Astrocyte (in vitro differentiated cells and primary cell): Measurements from ENCODE around the gene CRHR2. TPM values are rescaled to one million over a fixed set of nuclear protein-coding genes. Genes with fewer than 3 reads are reported as not detected.

ENCODE experiments used
- DNase-seq: peaks from one replicate; pipeline ENCODE4 v3.0.0-alpha.2; 2010; ENCODE audit warnings: low read depth
- FAIRE-seq: peaks from 2 replicates; lab custom pipeline; 2011; peaks lifted over from hg19 to GRCh38; lab: Jason Lieb, UNC
- H2AFZ ChIP-seq: 2 replicates; pipeline ENCODE4 v1.6.0; 2012; ENCODE audit warnings: low read depth, low read length, inconsistent platforms
- H3K27ac ChIP-seq: 2 replicates; pipeline ENCODE4 v1.5.1; 2011; ENCODE audit warnings: low read depth, low read length, inconsistent platforms
- H3K27me3 ChIP-seq: 2 replicates; pipeline ENCODE4 v1.6.0; 2011; ENCODE audit warnings: low read length, inconsistent platforms; ENCODE audit not compliant: insufficient read depth
- H3K36me3 ChIP-seq: 2 replicates; pipeline ENCODE4 v1.5.1; 2011; ENCODE audit warnings: low read length, inconsistent platforms; ENCODE audit not compliant: insufficient read depth
- H3K4me1 ChIP-seq: 2 replicates; pipeline ENCODE4 v1.5.1; 2011; ENCODE audit warnings: low read length, inconsistent platforms; ENCODE audit not compliant: insufficient read depth
- H3K4me2 ChIP-seq: 2 replicates; pipeline ENCODE4 v1.6.0; 2012; ENCODE audit warnings: low read length, inconsistent platforms
- H3K4me3 ChIP-seq: 2 replicates; pipeline ENCODE4 v1.5.1; 2011; ENCODE audit warnings: low read depth, mild to moderate bottlenecking, low read length, inconsistent platforms; ENCODE audit not compliant: insufficient read depth
- H3K79me2 ChIP-seq: 2 replicates; pipeline ENCODE4 v1.6.0; 2012; ENCODE audit warnings: mild to moderate bottlenecking, low read length, inconsistent platforms; ENCODE audit not compliant: insufficient read depth
- H3K9ac ChIP-seq: 2 replicates; pipeline ENCODE4 v1.6.0; 2012; ENCODE audit warnings: mild to moderate bottlenecking, low read length, inconsistent platforms
- H3K9me3 ChIP-seq: 2 replicates; pipeline ENCODE4 v1.5.1; 2012; ENCODE audit warnings: low read depth, mild to moderate bottlenecking, low read length, inconsistent platforms; ENCODE audit not compliant: insufficient read depth
- H4K20me1 ChIP-seq: 2 replicates; pipeline ENCODE4 v1.6.0; 2012; ENCODE audit warnings: low read length, inconsistent platforms; ENCODE audit not compliant: insufficient read depth
- H3K27ac Mint-ChIP-seq: one replicate; pipeline ENCODE4 v1.8.0; 2021; ENCODE audit warnings: mild to moderate bottlenecking, mixed read lengths; ENCODE audit not compliant: unreplicated experiment
- H3K27me3 Mint-ChIP-seq: one replicate; pipeline ENCODE4 v1.8.0; 2021; ENCODE audit warnings: low read depth, mixed read lengths; ENCODE audit not compliant: unreplicated experiment
- H3K36me3 Mint-ChIP-seq: one replicate; pipeline ENCODE4 v1.8.0; 2021; ENCODE audit warnings: low read depth, mixed read lengths; ENCODE audit not compliant: unreplicated experiment
- H3K4me1 Mint-ChIP-seq: one replicate; pipeline ENCODE4 v1.8.0; 2021; ENCODE audit warnings: low read depth, mixed read lengths; ENCODE audit not compliant: unreplicated experiment
- H3K4me3 Mint-ChIP-seq: one replicate; pipeline ENCODE4 v1.8.0; 2021; ENCODE audit warnings: mild to moderate bottlenecking, moderate library complexity, mixed read lengths; ENCODE audit not compliant: unreplicated experiment
- H3K9me3 Mint-ChIP-seq: one replicate; pipeline ENCODE4 v1.8.0; 2021; ENCODE audit warnings: mild to moderate bottlenecking, mixed read lengths; ENCODE audit not compliant: unreplicated experiment
- EZH2 ChIP-seq: IDR thresholded peaks from 2 replicates; pipeline ENCODE4 v1.6.1; 2012; ENCODE audit warnings: mild to moderate bottlenecking, low read length, inconsistent platforms; ENCODE audit not compliant: insufficient read depth
- total RNA-seq: library from RNA; stranded (reverse); gene quantifications from 2 replicates; pipeline ENCODE4 v1.2.1, GENCODE V29; 2021
- TF ChIP-seq, protein P1 (sequence below): IDR thresholded peaks from 2 replicates; pipeline ENCODE4 v1.5.1; 2011; ENCODE audit warnings: low read depth, mild to moderate bottlenecking, inconsistent platforms, low read length, moderate library complexity; ENCODE audit not compliant: insufficient read depth

Gene CRHR2
- total RNA-seq, 1 donor from 2014 or later = not detected

DNA sequence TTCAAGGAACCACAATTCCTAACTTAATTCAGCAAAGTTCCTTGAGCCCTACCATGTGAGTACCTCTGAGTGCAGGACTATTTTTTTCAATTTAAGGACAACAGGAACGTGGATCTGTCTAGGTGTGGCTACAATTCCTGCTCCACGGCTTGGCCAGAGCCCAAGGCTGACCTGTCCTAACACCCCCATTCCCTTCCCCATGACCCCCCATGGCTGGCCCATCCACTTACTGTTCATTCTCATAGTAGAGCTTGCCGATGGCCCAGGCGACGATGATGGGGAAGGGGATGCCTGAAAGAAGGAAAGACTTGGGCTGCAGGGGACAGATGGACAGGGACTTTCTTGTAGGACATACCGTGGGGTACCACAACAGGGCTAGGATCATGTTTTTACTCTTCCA, 20.3 kb downstream of the CRHR2 start:
- DNase-seq (no peak), FAIRE-seq (no peak)
- Histone ChIP-seq H3K4me3 (no peak overlapping the region), H3K9ac (no peak overlapping the region), H3K9me3 (no peaks in the 10 kb centered on the region), H3K27ac (no peak overlapping the region), H3K36me3 (no peaks in the 10 kb centered on the region), H3K27me3 (no peaks in the 10 kb centered on the region), H3K4me1 (no peaks in the 10 kb centered on the region), H3K4me2 (no peak overlapping the region), H3K79me2 (no peaks in the 10 kb centered on the region), H4K20me1 (no peaks in the 10 kb centered on the region), H2AFZ (no peak overlapping the region)
- Mint-ChIP-seq H3K27ac (no peak overlapping the region), H3K27me3 (peaks cover 36% of the 10 kb centered on the region), H3K36me3 (no peaks in the 10 kb centered on the region), H3K4me1 (peaks cover 6% of the 10 kb centered on the region), H3K9me3 (no peaks in the 10 kb centered on the region), H3K4me3 (no peak overlapping the region)
- TF ChIP-seq EZH2 = no peak
- TF ChIP-seq, protein P1, sequence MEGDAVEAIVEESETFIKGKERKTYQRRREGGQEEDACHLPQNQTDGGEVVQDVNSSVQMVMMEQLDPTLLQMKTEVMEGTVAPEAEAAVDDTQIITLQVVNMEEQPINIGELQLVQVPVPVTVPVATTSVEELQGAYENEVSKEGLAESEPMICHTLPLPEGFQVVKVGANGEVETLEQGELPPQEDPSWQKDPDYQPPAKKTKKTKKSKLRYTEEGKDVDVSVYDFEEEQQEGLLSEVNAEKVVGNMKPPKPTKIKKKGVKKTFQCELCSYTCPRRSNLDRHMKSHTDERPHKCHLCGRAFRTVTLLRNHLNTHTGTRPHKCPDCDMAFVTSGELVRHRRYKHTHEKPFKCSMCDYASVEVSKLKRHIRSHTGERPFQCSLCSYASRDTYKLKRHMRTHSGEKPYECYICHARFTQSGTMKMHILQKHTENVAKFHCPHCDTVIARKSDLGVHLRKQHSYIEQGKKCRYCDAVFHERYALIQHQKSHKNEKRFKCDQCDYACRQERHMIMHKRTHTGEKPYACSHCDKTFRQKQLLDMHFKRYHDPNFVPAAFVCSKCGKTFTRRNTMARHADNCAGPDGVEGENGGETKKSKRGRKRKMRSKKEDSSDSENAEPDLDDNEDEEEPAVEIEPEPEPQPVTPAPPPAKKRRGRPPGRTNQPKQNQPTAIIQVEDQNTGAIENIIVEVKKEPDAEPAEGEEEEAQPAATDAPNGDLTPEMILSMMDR = no peak

DNA sequence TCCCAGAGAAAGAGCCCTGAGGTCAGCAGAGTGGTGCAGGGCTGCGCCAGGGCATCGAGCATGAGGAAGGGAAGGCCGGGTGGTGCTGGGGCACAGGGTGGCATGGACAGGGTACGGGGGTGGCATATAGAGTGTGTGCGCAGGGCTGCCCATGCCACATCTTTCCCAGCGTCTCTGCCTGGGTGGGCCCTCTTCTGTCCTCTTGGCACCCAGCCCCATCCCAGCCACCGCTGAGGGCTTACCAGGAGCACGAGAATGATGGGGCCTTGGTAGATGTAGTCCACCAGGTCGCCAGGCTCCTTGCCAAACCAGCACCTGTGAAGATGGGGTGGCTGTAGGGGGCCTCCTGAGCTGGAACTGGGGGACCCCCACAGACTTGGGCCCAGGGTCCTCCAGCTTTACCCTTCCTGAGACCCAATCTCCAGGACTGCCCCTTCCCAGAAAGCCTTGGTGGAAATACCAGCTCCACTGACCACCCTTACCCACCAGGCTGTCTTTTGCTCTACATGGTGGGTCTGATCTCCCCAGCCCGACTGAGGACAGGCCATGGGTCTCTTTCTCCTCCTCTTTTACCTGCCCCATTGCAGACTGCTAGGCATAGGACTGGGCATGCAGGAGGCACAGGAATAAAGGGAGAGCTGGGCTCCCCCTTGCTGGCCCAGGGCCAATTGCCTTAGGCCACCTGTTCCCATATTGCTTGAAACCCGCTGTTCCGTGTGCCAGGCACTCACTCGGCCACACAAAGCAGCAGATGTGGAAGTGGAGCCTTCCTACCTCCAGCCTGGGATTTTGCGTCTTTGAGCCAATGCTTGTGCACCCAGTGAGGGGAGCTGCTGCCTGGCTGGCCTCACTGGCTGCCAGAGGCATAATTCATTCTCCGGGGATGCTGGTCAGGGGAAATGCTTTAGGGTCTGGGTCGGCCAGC, 21.7 kb downstream of the CRHR2 start:
- Histone ChIP-seq H3K36me3 (no peaks in the 10 kb centered on the region), H3K27ac (no peak overlapping the region), H3K4me2 (no peak overlapping the region), H2AFZ (no peak overlapping the region), H3K4me1 (no peaks in the 10 kb centered on the region), H3K4me3 (no peak overlapping the region), H3K9me3 (no peaks in the 10 kb centered on the region), H3K27me3 (no peaks in the 10 kb centered on the region), H3K79me2 (no peaks in the 10 kb centered on the region), H3K9ac (no peak overlapping the region), H4K20me1 (no peaks in the 10 kb centered on the region)
- H3K27ac Mint-ChIP-seq = no peak overlapping the region
- no peak for DNase-seq
- TF ChIP-seq, protein P1 = no peak
- no peak for TF ChIP-seq EZH2
- no peak for FAIRE-seq
- H3K36me3 Mint-ChIP-seq = no peaks in the 10 kb centered on the region
- H3K9me3 Mint-ChIP-seq = no peaks in the 10 kb centered on the region
- H3K4me3 Mint-ChIP-seq = no peak overlapping the region
- peaks cover 32% of the 10 kb centered on the region for H3K27me3 Mint-ChIP-seq
- peaks cover 6% of the 10 kb centered on the region for H3K4me1 Mint-ChIP-seq

DNA sequence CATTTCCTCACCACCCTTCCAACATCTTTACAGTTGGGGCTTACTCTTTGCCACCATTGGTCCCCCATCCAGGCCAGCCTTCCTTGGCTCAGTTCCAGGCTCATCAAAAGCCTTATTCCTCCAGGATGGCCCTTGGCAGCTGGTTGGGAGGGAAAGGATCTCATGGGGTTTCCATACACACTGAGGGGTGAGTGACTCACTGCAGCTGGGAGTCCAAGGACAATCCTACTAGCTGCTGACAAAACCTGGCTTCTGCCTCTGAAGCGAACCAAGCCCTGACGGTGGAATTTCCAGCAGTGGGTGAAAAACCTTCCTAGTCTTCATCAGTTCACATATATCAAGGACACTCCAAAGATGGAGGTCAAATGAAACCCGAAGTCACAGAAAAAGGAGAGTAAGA, 22.9 kb downstream of the CRHR2 start:
- no peaks in the 10 kb centered on the region for H4K20me1 ChIP-seq
- no peak overlapping the region for H3K9ac ChIP-seq
- Mint-ChIP-seq H3K27me3 (peaks cover 32% of the 10 kb centered on the region), H3K4me3 (no peak overlapping the region), H3K27ac (no peak overlapping the region), H3K9me3 (no peaks in the 10 kb centered on the region), H3K4me1 (peaks cover 6% of the 10 kb centered on the region), H3K36me3 (peaks cover 3% of the 10 kb centered on the region)
- TF ChIP-seq EZH2 = no peak
- TF ChIP-seq, protein P1 = no peak
- H3K4me1 ChIP-seq = no peaks in the 10 kb centered on the region
- no peaks in the 10 kb centered on the region for H3K9me3 ChIP-seq
- H3K27me3 ChIP-seq = no peaks in the 10 kb centered on the region
- DNase-seq (no peak), FAIRE-seq (no peak)
- H3K79me2 ChIP-seq = no peaks in the 10 kb centered on the region
- H3K27ac ChIP-seq = no peak overlapping the region
- no peak overlapping the region for H3K4me3 ChIP-seq
- no peak overlapping the region for H2AFZ ChIP-seq
- no peaks in the 10 kb centered on the region for H3K36me3 ChIP-seq
- H3K4me2 ChIP-seq = no peak overlapping the region
